Amygdala (tissue), 56 donors: Measurements from ENCODE around the gene GAA.
A peak's percentile ranks its signal among the peaks of the same experiment; 100 is the strongest.

Experiments
- DNase-seq, 56 donors: peaks; one replicate each; lab custom pipeline; 2025; lab: John Stamatoyannopoulos, UW

Gene GAA

GRCh38 chr17:80102664-80103448, 1.5 kb downstream of the GAA start:
- no peak for DNase-seq

- no peak for DNase-seq
Observed at GRCh38 chr17:80103449-80104085, 2.2 kb downstream of the GAA start.

GRCh38 chr17:80104321-80104955, 3.1 kb downstream of the GAA start:
- no peak for DNase-seq

GRCh38 chr17:80104956-80105375, 3.6 kb downstream of the GAA start:
- DNase-seq, result no peak

DNA sequence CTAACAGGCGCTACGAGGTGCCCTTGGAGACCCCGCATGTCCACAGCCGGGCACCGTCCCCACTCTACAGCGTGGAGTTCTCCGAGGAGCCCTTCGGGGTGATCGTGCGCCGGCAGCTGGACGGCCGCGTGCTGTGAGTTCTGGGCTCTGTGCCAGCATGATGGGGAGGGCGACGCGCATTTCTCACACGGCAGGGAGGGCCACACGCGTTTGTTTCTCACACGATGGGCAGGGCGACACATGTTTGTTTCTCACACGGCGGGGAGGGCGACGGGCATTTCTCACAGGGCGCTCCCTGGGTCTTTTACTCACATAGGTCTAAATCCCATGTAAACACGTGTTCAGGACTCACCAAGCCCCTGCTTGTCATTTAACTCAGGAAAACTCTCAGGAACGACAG, 4.4 kb downstream of the GAA start:
- DNase-seq, result peak in 29 of 56 donors; percentile 9 to 75 (median 37)

DNA sequence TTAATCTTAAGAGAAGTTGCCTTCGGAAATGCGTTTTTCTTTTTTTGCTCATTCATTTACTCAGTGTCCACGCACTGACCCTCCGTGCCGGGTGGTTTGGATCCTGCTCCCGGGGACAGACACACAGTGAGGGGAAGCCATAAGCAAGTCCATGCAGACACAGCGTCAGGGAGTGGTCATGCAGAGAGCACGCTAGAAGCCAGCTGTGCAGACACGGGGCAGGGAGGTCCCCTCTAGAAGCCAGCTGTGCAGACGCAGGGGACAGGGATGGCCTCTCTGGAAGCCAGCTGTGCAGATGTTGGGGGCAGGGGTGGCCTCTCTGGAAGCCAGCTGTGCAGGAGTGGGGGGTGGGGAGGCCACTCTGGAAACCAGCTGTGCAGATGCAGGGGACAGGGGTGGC, 4.8 kb downstream of the GAA start:
- no peak for DNase-seq

DNA sequence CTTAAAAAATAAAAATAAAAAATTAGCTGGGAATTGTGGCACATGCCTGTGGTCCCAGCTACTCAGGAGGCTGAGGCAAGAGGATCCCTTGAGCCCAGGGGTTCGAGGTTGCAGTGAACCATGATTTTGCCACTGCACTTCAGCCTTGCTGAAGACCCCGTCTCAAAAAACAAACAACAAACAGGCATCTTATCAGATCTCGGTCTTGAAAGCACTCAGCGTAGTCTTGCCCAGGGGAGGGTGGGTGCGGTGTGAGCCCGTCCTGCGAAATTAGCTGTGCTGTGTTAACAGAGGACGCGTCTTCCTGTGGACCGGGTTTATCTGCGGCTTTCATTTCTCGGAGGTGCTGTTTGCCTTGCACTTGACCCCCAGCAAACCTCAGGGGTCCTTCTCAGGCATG, 5.4 kb downstream of the GAA start:
- no peak for DNase-seq

GRCh38 chr17:80107231-80108021, 6.0 kb downstream of the GAA start:
- no peak for DNase-seq

- DNase-seq, result no peak
Observed at GRCh38 chr17:80108036-80108971, 6.9 kb downstream of the GAA start.

DNA sequence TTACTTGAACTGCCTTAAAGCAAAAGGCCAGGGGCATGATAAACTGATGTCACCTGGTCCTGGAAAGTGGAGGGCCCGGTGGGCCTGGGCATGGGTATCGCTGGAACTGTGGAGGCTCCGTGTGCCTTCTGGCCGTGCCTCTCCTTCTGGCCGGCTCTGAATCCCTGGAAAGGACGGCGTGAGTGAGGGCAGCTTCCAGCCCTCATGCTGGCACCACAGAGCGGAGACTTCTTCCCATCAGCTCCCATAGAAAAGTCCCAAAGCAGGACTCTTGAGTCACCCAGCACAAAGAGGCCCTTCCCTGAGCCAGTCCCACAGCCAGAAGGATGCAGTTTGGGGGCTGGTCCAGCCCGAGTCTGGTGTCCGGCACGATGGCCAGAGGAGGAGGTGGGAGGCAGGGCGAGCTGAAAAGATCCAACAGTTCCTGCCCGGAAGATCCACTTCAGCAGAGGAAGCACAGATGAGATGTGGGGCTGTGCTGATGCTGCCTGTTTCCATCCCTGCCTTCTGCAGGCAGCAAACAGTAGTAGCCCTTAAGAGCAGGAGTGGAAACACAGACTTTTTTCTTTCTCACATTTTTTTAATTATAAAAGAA, 7.8 kb downstream of the GAA start:
- no peak for DNase-seq

DNA sequence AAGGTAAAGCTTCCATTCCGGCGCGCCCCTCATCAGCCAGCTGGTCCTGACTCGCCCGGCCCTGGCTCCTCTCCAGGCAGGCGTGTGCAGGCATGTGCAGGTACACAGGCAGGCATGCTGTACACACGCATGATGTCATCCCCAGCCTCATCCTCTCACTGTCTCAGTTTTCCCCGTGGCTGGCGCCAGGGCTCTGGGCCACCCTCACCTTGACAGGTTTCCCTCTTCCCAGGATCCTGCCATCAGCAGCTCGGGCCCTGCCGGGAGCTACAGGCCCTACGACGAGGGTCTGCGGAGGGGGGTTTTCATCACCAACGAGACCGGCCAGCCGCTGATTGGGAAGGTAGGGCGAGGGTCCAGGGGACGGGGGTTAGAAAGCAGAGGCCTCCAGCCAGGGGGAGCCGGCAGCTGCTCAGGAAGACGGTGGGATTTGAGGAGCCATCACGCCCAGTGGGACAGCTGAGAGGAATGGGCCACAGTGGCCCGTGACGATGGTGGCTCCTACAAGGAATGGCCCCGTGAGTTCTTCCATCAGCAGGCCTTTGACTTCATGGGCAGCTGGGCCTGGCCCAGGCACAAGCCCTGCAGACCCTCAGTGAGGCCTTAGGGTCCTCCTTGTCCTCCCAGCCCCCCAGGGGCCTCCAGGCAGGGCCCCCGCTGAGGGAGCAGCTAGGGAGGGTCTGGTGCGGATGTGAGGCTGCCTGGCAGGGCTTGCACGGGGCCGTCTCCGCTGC, 8.5 kb downstream of the GAA start:
- no peak for DNase-seq

DNA sequence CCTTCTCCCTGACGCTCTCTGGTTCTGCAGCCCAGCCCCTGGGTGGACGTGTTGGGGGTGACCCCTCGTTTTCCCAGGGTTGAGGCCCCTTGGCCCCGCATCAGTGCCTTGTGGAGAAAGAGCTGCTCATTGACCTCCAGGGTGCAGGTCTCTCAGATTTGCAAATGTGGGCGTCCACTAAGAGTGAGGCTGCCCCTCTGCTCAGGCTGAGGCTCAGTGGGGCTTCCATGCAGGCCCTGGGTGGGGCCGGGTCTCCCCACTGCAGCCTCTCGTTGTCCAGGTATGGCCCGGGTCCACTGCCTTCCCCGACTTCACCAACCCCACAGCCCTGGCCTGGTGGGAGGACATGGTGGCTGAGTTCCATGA, 9.0 kb downstream of the GAA start:
- no peak for DNase-seq

DNA sequence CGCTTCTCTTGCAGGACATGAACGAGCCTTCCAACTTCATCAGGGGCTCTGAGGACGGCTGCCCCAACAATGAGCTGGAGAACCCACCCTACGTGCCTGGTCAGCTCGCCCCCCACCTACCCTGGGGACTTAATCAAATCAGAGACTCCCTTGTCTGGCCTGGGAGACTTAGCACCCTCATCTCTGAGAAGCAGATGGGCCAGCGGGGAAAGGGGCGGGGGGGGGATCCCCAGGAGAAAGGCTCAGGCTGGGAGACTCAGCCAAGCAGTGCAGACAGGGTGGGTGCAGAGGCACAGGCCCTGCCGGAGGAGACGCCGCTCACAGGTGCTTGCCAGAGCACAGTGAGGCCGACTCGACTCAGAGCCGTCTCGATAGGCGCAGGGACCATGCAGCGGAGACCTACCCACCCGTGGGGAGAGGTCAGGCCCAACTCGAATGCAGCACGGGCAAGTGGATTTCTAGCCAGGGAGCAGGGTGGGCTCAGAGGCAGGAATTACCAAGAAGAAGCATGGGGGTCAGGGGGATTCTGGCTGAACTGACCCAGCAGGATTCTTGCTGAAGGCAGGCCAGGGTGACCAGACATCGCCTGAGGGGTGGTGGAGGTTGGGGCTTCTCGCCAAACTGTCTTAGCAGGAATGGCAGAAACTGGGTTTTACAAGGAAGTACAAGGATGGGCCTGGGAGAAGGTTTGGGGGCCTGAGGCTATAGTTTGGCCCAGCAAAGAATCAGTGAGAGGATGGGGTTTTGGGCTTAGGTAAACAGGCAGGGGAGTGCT, 9.7 kb downstream of the GAA start:
- no peak for DNase-seq

GRCh38 chr17:80111702-80112470, 10.5 kb downstream of the GAA start:
- no peak for DNase-seq

DNA sequence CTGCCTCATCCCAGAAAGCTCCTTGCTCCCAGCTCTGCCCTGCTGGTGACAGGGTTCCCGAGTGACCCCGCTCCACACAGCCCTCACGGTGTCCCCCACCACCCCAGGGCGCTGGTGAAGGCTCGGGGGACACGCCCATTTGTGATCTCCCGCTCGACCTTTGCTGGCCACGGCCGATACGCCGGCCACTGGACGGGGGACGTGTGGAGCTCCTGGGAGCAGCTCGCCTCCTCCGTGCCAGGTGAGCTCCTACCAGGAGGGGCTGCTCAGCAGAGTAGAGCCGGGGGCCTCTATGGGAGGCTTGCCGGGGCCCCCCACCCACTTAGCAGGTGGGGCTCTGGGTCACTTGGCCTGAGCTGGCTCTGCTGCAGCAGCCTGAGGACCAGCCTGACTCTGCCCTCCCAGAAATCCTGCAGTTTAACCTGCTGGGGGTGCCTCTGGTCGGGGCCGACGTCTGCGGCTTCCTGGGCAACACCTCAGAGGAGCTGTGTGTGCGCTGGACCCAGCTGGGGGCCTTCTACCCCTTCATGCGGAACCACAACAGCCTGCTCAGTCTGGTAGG, 11.2 kb downstream of the GAA start:
- DNase-seq, result no peak

GRCh38 chr17:80113033-80113484, 11.7 kb downstream of the GAA start:
- DNase-seq, result no peak

GRCh38 chr17:80114758-80115157, 13.4 kb downstream of the GAA start:
- DNase-seq, result no peak
